Adrenal gland (tissue), 5 donors: ENCODE results near the gene BRME1.

Experiments
- CTCF ChIP-seq, 6 experiments: fragments of 450-650 bp in 4 of 6; fragments of 200-600 bp in 2 of 6; sonication (generic) in 1 of 6; IDR thresholded peaks; 1 replicate in 5 of 6; 2 replicates in 1 of 6; pipeline versions ENCODE4 v1.5.1 to v1.8.0; 2016 to 2021; ENCODE audit warnings: antibody characterized with exemption in 6 of 6, mild to moderate bottlenecking in 2 of 6, moderate library complexity in 1 of 6
- POLR2A ChIP-seq, 2 donors: fragments of 450-650 bp; IDR thresholded peaks; one replicate each; pipeline ENCODE4 v1.6.1; 2017; ENCODE audit warnings: antibody characterized with exemption in 2 of 2, mild to moderate bottlenecking in 2 of 2, moderate library complexity in 1 of 2
- donor health status: DM: no; HTN: no; CAD: no.

DNA sequence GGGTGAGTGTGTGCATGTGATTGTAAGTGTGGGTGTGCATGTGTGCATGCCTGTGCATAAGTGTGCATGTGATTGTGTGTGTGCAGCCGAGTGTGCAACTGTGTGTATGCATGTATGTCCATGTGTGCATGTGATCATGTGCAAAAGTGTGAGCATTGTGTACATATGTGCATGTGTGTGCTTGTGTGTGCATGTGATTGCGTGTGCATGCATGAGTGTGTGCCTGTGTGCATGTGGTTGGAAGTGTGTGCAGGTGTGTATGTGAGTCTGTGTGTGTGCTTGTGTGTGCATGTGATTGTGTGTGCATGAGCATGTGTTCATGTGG, 28.8 kb upstream of the BRME1 start:
- TF ChIP-seq CTCF (IDR thresholded peaks at IDR 0.05) (no peak), POLR2A (IDR thresholded peaks at IDR 0.05) (no peak)
